Left renal pelvis (tissue), 4 donors: Measurements from ENCODE around the gene GUCY1A1. TPM values are rescaled to one million over a fixed set of nuclear protein-coding genes. Genes with fewer than 3 reads are reported as not detected.

ENCODE experiments used
- DNase-seq, 4 donors: peaks; one replicate each; pipeline ENCODE4 v3.0.0-alpha.2; 2013; ENCODE audit warnings: low read depth in 4 of 4, low spot score in 3 of 4
- polyA plus RNA-seq, 4 donors: library from polyadenylated mRNA; unstranded; fragments of 120-200 nt; gene quantifications; one replicate each; pipeline ENCODE4 v1.2.1, GENCODE V29; 2013; ENCODE audit not compliant: insufficient read length in 4 of 4

The GUCY1A1 gene
- polyA plus RNA-seq, 4 donors, result 8.4 to 102 (median 75.9) TPM

- DNase-seq, result no peak
These were observed 106.0 kb downstream of the GUCY1A1 start for GRCh38 chr4:155772459-155773195.

GRCh38 chr4:155773196-155773800 is 106.7 kb downstream of the GUCY1A1 start:
- DNase-seq, result no peak

GRCh38 chr4:155774033-155774432 is 107.4 kb downstream of the GUCY1A1 start:
- no peak for DNase-seq

GRCh38 chr4:155777971-155778735 is 111.5 kb downstream of the GUCY1A1 start:
- no peak for DNase-seq

GRCh38 chr4:155780775-155781174 is 114.1 kb downstream of the GUCY1A1 start:
- no peak for DNase-seq

- DNase-seq, result no peak
These were observed 114.7 kb downstream of the GUCY1A1 start for GRCh38 chr4:155781249-155781831.

Other genes with a start within 250 kb of the GUCY1A1 start
- gene GUCY1B1, start 92.2 kb downstream of the GUCY1A1 start, polyA plus RNA-seq, result 10 to 100 TPM; 13.9 to 83.0 (median 67.4) TPM
- gene ASIC5, start 199.4 kb downstream of the GUCY1A1 start, polyA plus RNA-seq, result under 1 TPM in 3 of 4 donors, not detected in 1; 0.10 to 0.29 (median 0.13) TPM
- gene TDO2, start 236.8 kb downstream of the GUCY1A1 start, polyA plus RNA-seq, result 1 to 10 TPM; 2.9 to 4.8 (median 3.0) TPM